Measurements from ENCODE around the gene GJD3. TPM values are rescaled to one million over a fixed set of nuclear protein-coding genes. Genes with fewer than 3 reads are reported as not detected.

The GJD3 gene
- polyA plus RNA-seq, 3 donors, result not detected

GRCh38 chr17:40341808-40342503, 22.6 kb downstream of the GJD3 start:
- H3K27ac Mint-ChIP-seq, result peak overlapping the region; percentile 88 to 97 (median 95)
- no peak for TF ChIP-seq CTCF (IDR thresholded peaks at IDR 0.05)
- intact Hi-C loops (cut with micrococcal nuclease), result loop anchor here (2.0 to 5.0 kb wide), 3 partner anchors 19 to 35 kb away; partner anchors contain the start of gene RARA (in 1 of the 2)
- peaks cover 47 to 63% of the 10 kb centered on the region in 2 donors for H3K36me3 Mint-ChIP-seq
- Histone ChIP-seq H3K4me1 (ENCODE audit: control insufficient read depth in 1 of 2, insufficient read depth in 2 of 2, low read length in 2 of 2) (peaks cover 81 to 83% of the 10 kb centered on the region in 2 donors), H3K27me3 (ENCODE audit: control insufficient read depth in 2 of 2, insufficient read depth in 2 of 2, low read length in 2 of 2) (no peaks in the 10 kb centered on the region), H3K27ac (ENCODE audit: low read depth in 1 of 2, low read length in 2 of 2) (peak overlapping the region; percentile 94 to 97), H2AFZ (ENCODE audit: insufficient read depth, low read depth, low read length, poor library complexity, severe bottlenecking) (no peak overlapping the region), H3K9ac (ENCODE audit: insufficient read depth, low read length, poor library complexity, severe bottlenecking) (peak overlapping the region; percentile 95), H3K4me3 (replicated peaks in 1 of 3; ENCODE audit: low read depth in 2 of 3, low read length in 3 of 3) (peak overlapping the region; percentile 66 to 99 (median 90)), H3K79me2 (ENCODE audit: insufficient read depth, low read length) (peaks cover 97% of the 10 kb centered on the region), H3K36me3 (replicated peaks in 1 of 2; ENCODE audit: control insufficient read depth in 1 of 2, insufficient read depth in 2 of 2, low read length in 2 of 2) (peaks cover 7 to 26% of the 10 kb centered on the region in 2 donors), H4K20me1 (ENCODE audit: insufficient read depth, low read length) (peaks cover 69% of the 10 kb centered on the region), H3K4me2 (replicated peaks; ENCODE audit: extremely low read depth, low read length, poor library complexity, severe bottlenecking) (peak overlapping the region; percentile 90), H3K9me3 (replicated peaks in 1 of 2; ENCODE audit: control insufficient read depth in 1 of 2, insufficient read depth in 1 of 2, low read length in 2 of 2) (no peaks in the 10 kb centered on the region)
- peaks cover 72% of the 10 kb centered on the region for H3K4me1 Mint-ChIP-seq
- peak; percentile 51 to 76 (median 71) for DNase-seq
- peaks cover 2 to 6% (median 4%) of the 10 kb centered on the region in 3 donors for H3K27me3 Mint-ChIP-seq (ENCODE audit: low read depth in 3 of 3)
- 0% methylated on average over 31 of the region's 55 CpGs for WGBS (ENCODE audit: insufficient coverage)
- H3K4me3 Mint-ChIP-seq, result peak overlapping the region; percentile 95 to 99
- H3K9me3 Mint-ChIP-seq, result peaks cover 0 to 4% (median 0%) of the 10 kb centered on the region in 7 donors

GRCh38 chr17:40340880-40341807, 23.4 kb downstream of the GJD3 start:
- DNase-seq, result peak; percentile 97 to 98 (median 98)
- peaks cover 45 to 67% of the 10 kb centered on the region in 2 donors for H3K36me3 Mint-ChIP-seq
- Histone ChIP-seq H3K27me3 (ENCODE audit: control insufficient read depth in 2 of 2, insufficient read depth in 2 of 2, low read length in 2 of 2) (no peaks in the 10 kb centered on the region), H3K27ac (ENCODE audit: low read depth in 1 of 2, low read length in 2 of 2) (peak overlapping the region; percentile 94 to 97), H4K20me1 (ENCODE audit: insufficient read depth, low read length) (peaks cover 61% of the 10 kb centered on the region), H3K9me3 (replicated peaks in 1 of 2; ENCODE audit: control insufficient read depth in 1 of 2, insufficient read depth in 1 of 2, low read length in 2 of 2) (no peaks in the 10 kb centered on the region), H3K4me1 (ENCODE audit: control insufficient read depth in 1 of 2, insufficient read depth in 2 of 2, low read length in 2 of 2) (peaks cover 81 to 83% of the 10 kb centered on the region in 2 donors), H3K4me2 (replicated peaks; ENCODE audit: extremely low read depth, low read length, poor library complexity, severe bottlenecking) (peak overlapping the region; percentile 90), H3K36me3 (replicated peaks in 1 of 2; ENCODE audit: control insufficient read depth in 1 of 2, insufficient read depth in 2 of 2, low read length in 2 of 2) (peaks cover 7 to 24% of the 10 kb centered on the region in 2 donors), H2AFZ (ENCODE audit: insufficient read depth, low read depth, low read length, poor library complexity, severe bottlenecking) (no peak overlapping the region), H3K4me3 (replicated peaks in 1 of 3; ENCODE audit: low read depth in 2 of 3, low read length in 3 of 3) (peak overlapping the region; percentile 66 to 99 (median 90)), H3K9ac (ENCODE audit: insufficient read depth, low read length, poor library complexity, severe bottlenecking) (peak overlapping the region; percentile 95), H3K79me2 (ENCODE audit: insufficient read depth, low read length) (peaks cover 97% of the 10 kb centered on the region)
- peak; percentile 34 for TF ChIP-seq CTCF (IDR thresholded peaks at IDR 0.05)
- H3K9me3 Mint-ChIP-seq, result peaks cover 0 to 4% (median 0%) of the 10 kb centered on the region in 7 donors
- intact Hi-C loops (cut with micrococcal nuclease), result loop anchor here in 1 of 2 donors (2.0 to 5.0 kb wide), 2 partner anchors 18 to 34 kb away; partner anchors contain the start of gene RARA
- H3K27ac Mint-ChIP-seq, result peak overlapping the region; percentile 88 to 97 (median 95)
- peaks cover 70% of the 10 kb centered on the region for H3K4me1 Mint-ChIP-seq
- H3K4me3 Mint-ChIP-seq, result peak overlapping the region; percentile 84 to 99
- WGBS (ENCODE audit: insufficient coverage), result under 1% methylated on average over 40 of the region's 55 CpGs
- H3K27me3 Mint-ChIP-seq (ENCODE audit: low read depth in 3 of 3), result peaks cover 2 to 4% (median 3%) of the 10 kb centered on the region in 3 donors

Measured in CD14-positive monocyte (primary cell).